ENCODE measurements around the gene OPRD1.
A peak's percentile ranks its signal among the peaks of the same experiment; 100 is the strongest.

The OPRD1 gene

GRCh38 chr1:28830814-28831213 lies 18.8 kb downstream of the OPRD1 start:
- peak; percentile 33; the same call in 1 of the 3 replicates for ATAC-seq
- TF ChIP-seq ZNF8 (CRISPR knock-in tag; IDR thresholded peaks at IDR 0.05) (no peak), ZC3H10 (CRISPR knock-in tag; IDR thresholded peaks at IDR 0.05) (no peak), TCF4 (CRISPR knock-in tag; IDR thresholded peaks at IDR 0.05; ENCODE audit: borderline replicate concordance) (peak; percentile 99), ZNF70 (CRISPR knock-in tag; IDR thresholded peaks at IDR 0.05) (peak; percentile 52; the same call in 1 of the 2 replicates)
- TF ChIP-seq, protein P1, sequence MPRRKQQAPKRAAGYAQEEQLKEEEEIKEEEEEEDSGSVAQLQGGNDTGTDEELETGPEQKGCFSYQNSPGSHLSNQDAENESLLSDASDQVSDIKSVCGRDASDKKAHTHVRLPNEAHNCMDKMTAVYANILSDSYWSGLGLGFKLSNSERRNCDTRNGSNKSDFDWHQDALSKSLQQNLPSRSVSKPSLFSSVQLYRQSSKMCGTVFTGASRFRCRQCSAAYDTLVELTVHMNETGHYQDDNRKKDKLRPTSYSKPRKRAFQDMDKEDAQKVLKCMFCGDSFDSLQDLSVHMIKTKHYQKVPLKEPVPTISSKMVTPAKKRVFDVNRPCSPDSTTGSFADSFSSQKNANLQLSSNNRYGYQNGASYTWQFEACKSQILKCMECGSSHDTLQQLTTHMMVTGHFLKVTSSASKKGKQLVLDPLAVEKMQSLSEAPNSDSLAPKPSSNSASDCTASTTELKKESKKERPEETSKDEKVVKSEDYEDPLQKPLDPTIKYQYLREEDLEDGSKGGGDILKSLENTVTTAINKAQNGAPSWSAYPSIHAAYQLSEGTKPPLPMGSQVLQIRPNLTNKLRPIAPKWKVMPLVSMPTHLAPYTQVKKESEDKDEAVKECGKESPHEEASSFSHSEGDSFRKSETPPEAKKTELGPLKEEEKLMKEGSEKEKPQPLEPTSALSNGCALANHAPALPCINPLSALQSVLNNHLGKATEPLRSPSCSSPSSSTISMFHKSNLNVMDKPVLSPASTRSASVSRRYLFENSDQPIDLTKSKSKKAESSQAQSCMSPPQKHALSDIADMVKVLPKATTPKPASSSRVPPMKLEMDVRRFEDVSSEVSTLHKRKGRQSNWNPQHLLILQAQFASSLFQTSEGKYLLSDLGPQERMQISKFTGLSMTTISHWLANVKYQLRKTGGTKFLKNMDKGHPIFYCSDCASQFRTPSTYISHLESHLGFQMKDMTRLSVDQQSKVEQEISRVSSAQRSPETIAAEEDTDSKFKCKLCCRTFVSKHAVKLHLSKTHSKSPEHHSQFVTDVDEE (CRISPR knock-in tag; IDR thresholded peaks at IDR 0.05): peak; percentile 60; the same call in 1 of the 2 replicates

DNA sequence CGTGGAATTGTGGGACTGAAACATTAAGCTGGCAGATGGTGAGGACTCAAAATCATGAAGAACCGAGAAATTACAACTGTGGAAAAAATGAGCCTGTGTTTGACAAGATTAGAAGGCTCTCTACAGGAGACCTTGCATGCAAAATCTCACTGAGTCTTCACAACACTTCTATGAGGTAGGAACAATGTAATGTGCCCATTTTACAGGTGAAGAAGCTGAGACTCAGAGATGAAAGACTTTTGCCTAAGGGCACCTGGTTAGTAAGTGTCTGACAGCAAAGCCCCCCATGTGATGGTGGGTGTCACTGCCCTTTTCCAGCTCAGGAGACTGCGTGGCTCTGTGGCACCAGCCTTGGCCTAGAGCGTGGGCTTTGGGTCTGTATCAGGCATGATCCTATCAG lies 21.0 kb downstream of the OPRD1 start:
- ATAC-seq: no peak

GRCh38 chr1:28833381-28833780 lies 21.4 kb downstream of the OPRD1 start:
- TF ChIP-seq GLIS3 (CRISPR knock-in tag; IDR thresholded peaks at IDR 0.05) (no peak), BACH2 (CRISPR knock-in tag; IDR thresholded peaks at IDR 0.05; ENCODE audit: borderline replicate concordance) (no peak), PATZ1 (CRISPR knock-in tag; IDR thresholded peaks at IDR 0.05; ENCODE audit: borderline replicate concordance) (no peak), CSDC2 (CRISPR knock-in tag; IDR thresholded peaks at IDR 0.05) (no peak), OSR1 (CRISPR knock-in tag; IDR thresholded peaks at IDR 0.05) (no peak)
- TF ChIP-seq, protein P1 (CRISPR knock-in tag; IDR thresholded peaks at IDR 0.05): no peak
- ATAC-seq: no peak

More for the DNA sequence above, 21.0 kb downstream of the OPRD1 start:
- TF ChIP-seq, protein P1 (CRISPR knock-in tag; IDR thresholded peaks at IDR 0.05): no peak
- TF ChIP-seq SNAI2 (CRISPR knock-in tag; IDR thresholded peaks at IDR 0.05): no peak

DNA sequence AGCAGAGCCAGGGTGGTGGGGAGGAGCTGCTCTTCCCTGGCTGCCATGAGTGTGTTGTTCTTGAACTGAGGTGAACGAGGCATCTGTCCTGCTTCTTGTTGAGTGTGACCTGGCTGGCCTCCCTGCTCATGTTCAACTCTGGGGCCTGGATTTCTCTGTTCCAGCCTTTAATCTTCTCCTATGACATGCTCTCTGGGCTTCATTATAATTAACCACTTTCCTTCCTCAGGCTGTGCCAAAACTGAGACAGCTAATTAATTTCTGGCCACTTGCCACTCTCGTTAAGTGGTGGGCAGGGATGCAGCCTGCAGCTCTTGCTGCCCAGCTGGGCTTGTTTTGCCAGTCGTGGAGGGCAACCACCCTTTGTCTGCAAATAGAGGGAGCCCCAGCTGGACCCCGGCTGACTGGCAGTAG lies 23.3 kb downstream of the OPRD1 start:
- ATAC-seq: peak; percentile 61
- TF ChIP-seq, protein P1 (CRISPR knock-in tag; IDR thresholded peaks at IDR 0.05): peak; percentile 79; the same call in 1 of the 2 replicates
- TF ChIP-seq ARNTL (CRISPR knock-in tag; IDR thresholded peaks at IDR 0.05; ENCODE audit: borderline replicate concordance, low read depth): no peak
- TF ChIP-seq CSRNP3 (CRISPR knock-in tag; IDR thresholded peaks at IDR 0.05): no peak
- peak; percentile 71 for TF ChIP-seq TCF4 (CRISPR knock-in tag; IDR thresholded peaks at IDR 0.05; ENCODE audit: borderline replicate concordance)

Measured in SK-N-SH treated with all-trans-retinoic acid at 6 μM for 48 hours (cell line).